ENCODE data around the gene HOXA9.

Gene HOXA9

GRCh38 chr7:27165089-27165995 is at the start of gene HOXA9:
TSS of gene HOXA9 (minus strand) at chr7:27165537. CDS start at chr7:27165457, 80 bp downstream.
- DNase-seq (ENCODE audit: low read depth, low spot score): no peak

- no peak for DNase-seq (ENCODE audit: low read depth, low spot score)
These were observed 49.1 kb upstream of the HOXA9 start for GRCh38 chr7:27214239-27214950.

- no peak for DNase-seq (ENCODE audit: low read depth, low spot score)
These were observed 48.3 kb upstream of the HOXA9 start for GRCh38 chr7:27213433-27214238.

GRCh38 chr7:27212497-27213432 is 47.4 kb upstream of the HOXA9 start:
- DNase-seq (ENCODE audit: low read depth, low spot score): no peak

- no peak for DNase-seq (ENCODE audit: low read depth, low spot score)
These were observed 46.4 kb upstream of the HOXA9 start for GRCh38 chr7:27211764-27212204.

- DNase-seq (ENCODE audit: low read depth, low spot score): no peak
These were observed 45.7 kb upstream of the HOXA9 start for GRCh38 chr7:27211084-27211446.

GRCh38 chr7:27210441-27211083 is 45.2 kb upstream of the HOXA9 start:
- DNase-seq (ENCODE audit: low read depth, low spot score): no peak

- no peak for DNase-seq (ENCODE audit: low read depth, low spot score)
These were observed 44.6 kb upstream of the HOXA9 start for GRCh38 chr7:27209933-27210440.

GRCh38 chr7:27208998-27209397 is 43.7 kb upstream of the HOXA9 start:
- DNase-seq (ENCODE audit: low read depth, low spot score): no peak

- no peak for DNase-seq (ENCODE audit: low read depth, low spot score)
These were observed 42.1 kb upstream of the HOXA9 start for GRCh38 chr7:27207348-27207985.

GRCh38 chr7:27205325-27206280 is 40.3 kb upstream of the HOXA9 start:
- DNase-seq (ENCODE audit: low read depth, low spot score): no peak

GRCh38 chr7:27204851-27205322 is 39.5 kb upstream of the HOXA9 start:
- no peak for DNase-seq (ENCODE audit: low read depth, low spot score)

GRCh38 chr7:27203964-27204594 is 38.7 kb upstream of the HOXA9 start:
- DNase-seq (ENCODE audit: low read depth, low spot score): no peak

- DNase-seq (ENCODE audit: low read depth, low spot score): no peak
These were observed 38.1 kb upstream of the HOXA9 start for GRCh38 chr7:27203365-27203953.

GRCh38 chr7:27202862-27203134 is 37.5 kb upstream of the HOXA9 start:
- DNase-seq (ENCODE audit: low read depth, low spot score): no peak

- no peak for DNase-seq (ENCODE audit: low read depth, low spot score)
These were observed 36.9 kb upstream of the HOXA9 start for GRCh38 chr7:27202018-27202861.

GRCh38 chr7:27201580-27202017 is 36.3 kb upstream of the HOXA9 start:
- DNase-seq (ENCODE audit: low read depth, low spot score): no peak

All from iPS DF 19.7 (cell line).